Pancreas (tissue), 10 donors: ENCODE results near the gene EPHA3. TPM values are rescaled to one million over a fixed set of nuclear protein-coding genes. Genes with fewer than 3 reads are reported as not detected.

Experiments
- ATAC-seq, 4 donors: fragments of 200-7000 bp; cut with Tn5 transposase; one replicate each; pipeline versions ENCODE4 v1.8.0 to v1.9.1; 2020; ENCODE audit warnings: mild to moderate bottlenecking in 4 of 4, moderate library complexity in 4 of 4
- DNase-seq, 6 donors: peaks; one replicate each; pipeline ENCODE4 v3.0.0-alpha.2; 2020
- FAIRE-seq: peaks from 2 replicates; lab custom pipeline; 2012; peaks lifted over from hg19 to GRCh38; lab: Jason Lieb, UNC
- H3K27ac ChIP-seq, 4 donors: fragments of 200-600 bp; sonication (generic); 1 replicate in 3 of 4; 2 replicates in 1 of 4; pipeline versions ENCODE4 v1.5.0 to v1.8.0; 2020
- H3K27me3 ChIP-seq, 4 donors: fragments of 200-600 bp; one replicate each; pipeline ENCODE4 v1.8.0; 2021
- H3K36me3 ChIP-seq, 3 donors: fragments of 200-600 bp; sonication (generic) in 1 of 3; one replicate each; pipeline versions ENCODE4 v1.5.0 to v1.8.0; 2020 to 2021
- H3K4me1 ChIP-seq, 3 donors: fragments of 200-600 bp; one replicate each; pipeline ENCODE4 v1.8.0; 2021
- H3K4me3 ChIP-seq, 4 donors: fragments of 200-600 bp; sonication (generic) in 2 of 4; one replicate each; pipeline versions ENCODE4 v1.5.0 to v1.8.0; 2020 to 2021
- H3K9me3 ChIP-seq, 4 donors: fragments of 200-600 bp; one replicate each; pipeline ENCODE4 v1.8.0; 2021
- WGBS, 2 donors: extraction: QIAGEN DNeasy Blood & Tissue Kit; methylation state at CpG; one replicate each; pipeline ENCODE4 v1.1.7; 2013; 5-methylcytosine and 5-hydroxymethylcytosine counted together
- intact Hi-C, 3 donors: fragments of 100-400 bp; cut with DNase I; formaldehyde crosslinking; loops; one replicate each; pipeline versions ENCODE4 v1.11.1 to v1.14.2; 2022
- polyA plus RNA-seq, 2 donors: library from polyadenylated mRNA; stranded (reverse); fragments of 200-250 nt; gene quantifications; one replicate each; pipeline ENCODE4 v1.2.3, GENCODE V29; 2013
- total RNA-seq, 6 donors: library from RNA; stranded (reverse); fragmentation: NEBNext Ultra II Directional in 4 of 6; extraction: Animal tissue kit (Norgen Biotek cat#: 25700) in 4 of 6; gene quantifications; one replicate each; pipeline versions ENCODE4 v1.2.1 to v1.2.4, GENCODE V29; 2021 to 2023
- TF ChIP-seq, protein P1 (sequence below), 4 donors: fragments of 200-600 bp; sonication (generic) in 3 of 4; IDR thresholded peaks; one replicate each; pipeline versions ENCODE4 v1.5.0 to v1.8.0; 2021; ENCODE audit warnings: antibody characterized with exemption in 4 of 4
- donor health status: healthy with polysubstance abuse.
- donor health status: DM: no; HTN: no; CAD: no; lungs with moderate emphysema.
- donor health status: DM: no; HTN: no; CAD: no.
- donor health status: control.
- donor health status: control.
- donor health status: Bipolar disorder and iron deficiency.
- donor health status: DM: yes; HTN: yes; CAD: no.
- donor health status: DM: no; HTN: no; CAD: no.
- donor health status: DM: no; HTN: no; CAD: no.
- donor health status: DM: yes; HTN: yes; CAD: no.

EPHA3 gene
- total and polyA plus RNA-seq, 8 donors: 0.27 to 7.7 (median 0.80) TPM

DNA sequence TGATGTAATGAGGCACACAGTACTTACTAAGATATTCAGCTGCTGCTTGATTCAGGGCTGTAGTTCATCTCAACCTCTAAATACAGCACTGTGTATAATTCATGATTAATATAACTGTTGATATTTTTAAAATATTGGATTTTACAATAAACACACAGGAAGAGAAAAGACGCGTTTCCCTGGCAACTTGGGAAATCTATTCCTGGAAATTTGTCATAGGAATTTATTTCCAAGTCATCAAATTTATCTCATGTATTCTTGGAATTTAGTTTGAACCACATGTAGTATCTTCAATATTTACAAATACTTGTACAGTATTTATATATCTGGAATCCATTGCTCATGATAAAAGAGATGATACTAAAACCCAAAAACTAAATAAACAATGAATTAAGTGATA is 30.6 kb downstream of the EPHA3 start:
- ATAC-seq (no peak), FAIRE-seq (no peak), DNase-seq (no peak)
- TF ChIP-seq, protein P1, sequence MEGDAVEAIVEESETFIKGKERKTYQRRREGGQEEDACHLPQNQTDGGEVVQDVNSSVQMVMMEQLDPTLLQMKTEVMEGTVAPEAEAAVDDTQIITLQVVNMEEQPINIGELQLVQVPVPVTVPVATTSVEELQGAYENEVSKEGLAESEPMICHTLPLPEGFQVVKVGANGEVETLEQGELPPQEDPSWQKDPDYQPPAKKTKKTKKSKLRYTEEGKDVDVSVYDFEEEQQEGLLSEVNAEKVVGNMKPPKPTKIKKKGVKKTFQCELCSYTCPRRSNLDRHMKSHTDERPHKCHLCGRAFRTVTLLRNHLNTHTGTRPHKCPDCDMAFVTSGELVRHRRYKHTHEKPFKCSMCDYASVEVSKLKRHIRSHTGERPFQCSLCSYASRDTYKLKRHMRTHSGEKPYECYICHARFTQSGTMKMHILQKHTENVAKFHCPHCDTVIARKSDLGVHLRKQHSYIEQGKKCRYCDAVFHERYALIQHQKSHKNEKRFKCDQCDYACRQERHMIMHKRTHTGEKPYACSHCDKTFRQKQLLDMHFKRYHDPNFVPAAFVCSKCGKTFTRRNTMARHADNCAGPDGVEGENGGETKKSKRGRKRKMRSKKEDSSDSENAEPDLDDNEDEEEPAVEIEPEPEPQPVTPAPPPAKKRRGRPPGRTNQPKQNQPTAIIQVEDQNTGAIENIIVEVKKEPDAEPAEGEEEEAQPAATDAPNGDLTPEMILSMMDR (IDR thresholded peaks at IDR 0.05): no peak
- Histone ChIP-seq H3K9me3 (no peaks in the 10 kb centered on the region), H3K27ac (no peak overlapping the region), H3K27me3 (no peaks in the 10 kb centered on the region), H3K4me1 (no peaks in the 10 kb centered on the region), H3K4me3 (no peak overlapping the region), H3K36me3 (no peaks in the 10 kb centered on the region)
- intact Hi-C loops: no loop called here
- 75 to 84% methylated on average over 2 of the region's 2 CpGs for WGBS, 2 donors

DNA sequence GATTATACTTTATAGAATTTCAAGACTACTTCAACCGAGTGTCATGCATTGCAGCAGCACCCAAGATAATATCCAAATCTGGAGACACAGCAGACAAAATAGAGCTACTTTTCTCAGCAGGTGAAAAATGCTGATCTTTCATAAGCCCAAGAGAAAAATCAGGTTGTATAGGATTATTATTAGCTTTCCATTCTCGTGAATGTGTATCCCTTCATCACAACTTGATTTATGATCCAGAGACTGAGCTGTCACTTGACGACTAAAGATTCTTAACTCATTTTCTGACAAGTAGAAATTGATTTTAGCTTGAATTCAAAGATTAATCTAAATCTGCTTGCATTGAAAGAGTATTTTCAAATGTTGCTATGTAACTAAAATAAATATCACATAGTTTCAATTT is 32.4 kb downstream of the EPHA3 start:
- intact Hi-C loops: no loop called here
- H3K4me3 ChIP-seq: no peak overlapping the region
- TF ChIP-seq, protein P1 (IDR thresholded peaks at IDR 0.05): no peak
- no peaks in the 10 kb centered on the region for H3K27me3 ChIP-seq
- no peaks in the 10 kb centered on the region for H3K36me3 ChIP-seq
- DNase-seq (no peak), FAIRE-seq (no peak), ATAC-seq (no peak)
- H3K27ac ChIP-seq: no peak overlapping the region
- H3K9me3 ChIP-seq: no peaks in the 10 kb centered on the region
- no peaks in the 10 kb centered on the region for H3K4me1 ChIP-seq
- WGBS, 2 donors: 38 to 45% methylated on average over 3 of the region's 3 CpGs

DNA sequence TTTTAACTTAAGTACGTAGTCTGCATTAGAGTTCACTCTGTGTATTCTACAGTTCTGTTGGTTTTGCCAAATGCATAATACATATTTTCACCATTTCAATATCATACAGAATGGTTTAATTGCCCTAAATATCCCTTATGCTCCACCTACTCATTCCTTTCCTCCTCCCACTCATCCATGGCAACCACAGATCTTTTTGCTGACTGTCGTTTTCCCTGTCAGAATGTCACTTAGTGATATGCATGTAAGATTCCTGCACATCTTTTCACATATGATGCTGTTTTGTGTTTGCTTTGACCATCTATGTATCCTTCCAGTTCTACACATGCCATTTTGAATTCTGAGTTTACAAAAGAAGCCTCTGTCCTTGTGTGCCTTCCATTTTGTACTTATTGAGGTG is 36.7 kb downstream of the EPHA3 start:
- Histone ChIP-seq H3K4me1 (no peaks in the 10 kb centered on the region), H3K27ac (no peak overlapping the region), H3K4me3 (no peak overlapping the region), H3K27me3 (no peaks in the 10 kb centered on the region), H3K36me3 (no peaks in the 10 kb centered on the region), H3K9me3 (no peaks in the 10 kb centered on the region)
- DNase-seq (no peak), FAIRE-seq (no peak), ATAC-seq (no peak)
- intact Hi-C loops: no loop called here
- TF ChIP-seq, protein P1 (IDR thresholded peaks at IDR 0.05): no peak
- 67 to 70% methylated on average over 2 of the region's 2 CpGs for WGBS, 2 donors

DNA sequence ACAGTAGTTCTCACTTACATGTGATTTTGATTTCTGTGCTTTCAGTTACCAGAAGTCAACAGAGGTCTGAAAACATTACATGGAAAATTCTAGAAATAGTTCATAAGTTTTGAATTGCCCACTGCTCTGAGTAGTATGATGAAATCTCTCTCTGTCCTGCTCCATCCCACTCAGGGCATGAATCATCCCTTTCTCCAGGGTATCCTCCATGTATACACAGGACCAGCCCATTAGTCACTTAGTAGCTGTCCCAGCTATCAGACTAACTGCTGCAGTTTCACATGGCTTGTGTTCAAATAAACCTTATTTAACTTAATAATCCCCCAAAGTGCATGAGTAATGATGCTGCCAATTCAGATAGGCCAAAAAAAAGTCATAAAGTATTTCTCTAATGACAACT is 38.6 kb downstream of the EPHA3 start:
- H3K9me3 ChIP-seq: no peaks in the 10 kb centered on the region
- no peaks in the 10 kb centered on the region for H3K27me3 ChIP-seq
- DNase-seq (no peak), ATAC-seq (peak in 3 of 4 donors; percentile 38 to 64 (median 45)), FAIRE-seq (no peak)
- no peaks in the 10 kb centered on the region for H3K36me3 ChIP-seq
- no peaks in the 10 kb centered on the region for H3K4me1 ChIP-seq
- intact Hi-C loops: no loop called here
- TF ChIP-seq, protein P1 (IDR thresholded peaks at IDR 0.05): no peak
- H3K27ac ChIP-seq: no peak overlapping the region
- H3K4me3 ChIP-seq: no peak overlapping the region

DNA sequence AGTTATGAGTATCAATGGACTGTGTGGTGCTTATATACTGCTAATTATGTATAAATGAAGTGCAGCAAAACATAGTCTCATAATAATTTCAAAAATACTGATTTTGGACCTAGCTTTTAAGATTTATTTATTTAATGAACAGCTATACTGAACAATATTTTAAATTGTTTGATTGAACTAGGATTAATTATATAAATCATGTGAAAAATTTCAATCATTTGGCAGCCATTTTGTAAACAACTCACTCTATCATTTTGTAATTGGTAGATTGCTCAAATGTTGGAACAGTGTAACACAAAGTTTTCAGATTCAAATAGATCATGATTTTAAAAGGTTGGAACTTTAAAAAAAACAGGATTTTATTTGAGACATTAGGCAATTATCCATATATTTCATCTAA is 47.0 kb downstream of the EPHA3 start:
- Histone ChIP-seq H3K4me1 (no peaks in the 10 kb centered on the region), H3K4me3 (no peak overlapping the region), H3K27me3 (no peaks in the 10 kb centered on the region), H3K27ac (no peak overlapping the region), H3K36me3 (no peaks in the 10 kb centered on the region), H3K9me3 (no peaks in the 10 kb centered on the region)
- intact Hi-C loops: no loop called here
- FAIRE-seq (no peak), DNase-seq (no peak), ATAC-seq (no peak)
- TF ChIP-seq, protein P1 (IDR thresholded peaks at IDR 0.05): no peak
